GM18505 (cell line): ENCODE results near the gene MBTPS1.
A peak's percentile ranks its signal among the peaks of the same experiment; 100 is the strongest.

Experiments
- ATAC-seq: cut with Tn5 transposase; IDR thresholded peaks from one replicate; pipeline ENCODE4 v1.9.1; 2021; ENCODE audit not compliant: unreplicated experiment
- POLR2A ChIP-seq: IDR thresholded peaks from 4 replicates; pipeline ENCODE4 v1.6.1; 2011; ENCODE audit warnings: borderline replicate concordance; ENCODE audit not compliant: insufficient read depth, insufficient read length; ENCODE audit errors: extremely low read depth

The MBTPS1 gene

GRCh38 chr16:84116720-84117493 is at the start of gene MBTPS1:
Gene MBTPS1, minus strand, starts transcription at chr16:84116942. Its CDS starts 15,159 bp downstream, at chr16:84101783.
- peak; percentile 72 for TF ChIP-seq POLR2A
- ATAC-seq = peak; percentile 88

GRCh38 chr16:84165746-84166145 is 49.0 kb upstream of the MBTPS1 start:
- TF ChIP-seq POLR2A = no peak
- no peak for ATAC-seq

GRCh38 chr16:84161801-84162200 is 45.1 kb upstream of the MBTPS1 start:
- no peak for TF ChIP-seq POLR2A
- no peak for ATAC-seq

GRCh38 chr16:84161037-84161436 is 44.3 kb upstream of the MBTPS1 start:
- TF ChIP-seq POLR2A = no peak
- ATAC-seq = no peak

- ATAC-seq = no peak
- TF ChIP-seq POLR2A = no peak
These were observed 43.1 kb upstream of the MBTPS1 start for GRCh38 chr16:84159800-84160199.

GRCh38 chr16:84159007-84159406 is 42.3 kb upstream of the MBTPS1 start:
- ATAC-seq = no peak

GRCh38 chr16:84156342-84156784 is 39.6 kb upstream of the MBTPS1 start:
- no peak for ATAC-seq
- no peak for TF ChIP-seq POLR2A

More at GRCh38 chr16:84159007-84159406, 42.3 kb upstream of the MBTPS1 start:
- no peak for TF ChIP-seq POLR2A

- TF ChIP-seq POLR2A = no peak
- ATAC-seq = no peak
These were observed 39.0 kb upstream of the MBTPS1 start for GRCh38 chr16:84155771-84156170.

- no peak for ATAC-seq
These were observed 38.5 kb upstream of the MBTPS1 start for GRCh38 chr16:84155226-84155625.

GRCh38 chr16:84153660-84154214 is 37.0 kb upstream of the MBTPS1 start:
- no peak for ATAC-seq
- TF ChIP-seq POLR2A = no peak

More at GRCh38 chr16:84155226-84155625, 38.5 kb upstream of the MBTPS1 start:
- TF ChIP-seq POLR2A = no peak

- no peak for ATAC-seq
- no peak for TF ChIP-seq POLR2A
These were observed 34.2 kb upstream of the MBTPS1 start for GRCh38 chr16:84150926-84151325.

- ATAC-seq = peak; percentile 84
- TF ChIP-seq POLR2A = peak; percentile 51
These were observed 28.3 kb upstream of the MBTPS1 start, which contains the start of the genes DNAAF1 and HSDL1 for GRCh38 chr16:84144859-84145639. Gene DNAAF1, plus strand, starts transcription at chr16:84145308. Its CDS starts 133 bp downstream, at chr16:84145441. Gene HSDL1, minus strand, starts transcription at chr16:84145177. Its CDS starts 13,856 bp downstream, at chr16:84131321.

- peak; percentile 15 for ATAC-seq
- no peak for TF ChIP-seq POLR2A
These were observed 27.6 kb upstream of the MBTPS1 start for GRCh38 chr16:84144209-84144858.
